ENCODE results near the gene CDKN2B. TPM values are rescaled to one million over a fixed set of nuclear protein-coding genes. Genes with fewer than 3 reads are reported as not detected.
A peak's percentile ranks its signal among the peaks of the same experiment; 100 is the strongest.
"Not testable (repeated sequence)": the region's sequence is repeated elsewhere in the genome, so short reads cannot be mapped to it uniquely, and the experiment has no call there.

The CDKN2B gene
- polyA plus RNA-seq (2013) = 0.01 TPM

DNA sequence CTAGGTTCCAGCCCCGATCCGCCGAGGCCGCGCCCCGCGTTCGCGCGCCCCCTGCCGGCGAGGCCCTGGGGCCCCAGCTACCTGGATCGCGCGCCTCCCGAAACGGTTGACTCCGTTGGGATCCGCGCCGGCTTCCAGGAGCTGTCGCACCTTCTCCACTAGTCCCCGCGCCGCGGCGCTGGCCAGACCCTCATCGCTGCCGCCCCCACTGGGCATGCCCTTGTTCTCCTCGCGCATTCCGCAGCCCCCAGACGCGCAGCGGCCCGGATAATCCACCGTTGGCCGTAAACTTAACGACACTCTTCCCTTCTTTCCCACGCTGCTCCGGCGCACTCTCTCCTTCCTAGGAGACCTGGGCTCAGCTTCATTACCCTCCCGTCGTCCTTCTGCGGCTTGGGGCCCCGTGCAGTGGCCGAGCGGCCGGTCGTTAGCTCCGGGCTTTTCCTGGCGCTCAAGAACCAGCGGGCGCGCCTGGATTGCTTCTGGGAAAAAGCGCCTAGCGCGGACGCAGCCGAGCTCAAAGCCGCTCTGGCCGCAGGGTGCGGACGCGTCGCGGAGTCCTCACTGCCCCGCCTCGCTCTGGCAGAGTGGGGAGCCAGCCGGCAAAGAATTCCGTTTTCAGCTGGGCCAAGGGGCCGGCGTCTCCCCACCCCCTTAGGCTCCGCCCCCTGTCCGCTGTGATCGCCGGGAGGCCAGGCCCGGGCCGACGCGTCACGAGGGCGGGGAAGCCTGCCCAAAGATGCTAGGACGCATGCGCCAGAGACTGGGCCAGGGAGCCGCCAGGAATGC is at the start of gene CDKN2B:
CDKN2B (minus strand) TSS at position 589 of the 789 bp plus-strand sequence; CDS start at position 237, 352 bp downstream.
- Histone ChIP-seq H3K27me3 (replicated peaks in 2 of 5; ENCODE audit: control insufficient read depth in 4 of 5, insufficient read depth in 5 of 5, low read length in 4 of 5) (peaks cover 28 to 95% (median 53%) of the 10 kb centered on the region in 5 experiments), H3K27ac (ENCODE audit: insufficient read depth in 1 of 2, low read depth in 1 of 2, low read length in 2 of 2, poor library complexity in 1 of 2, severe bottlenecking in 2 of 2) (no peak within 1 kb of the TSS), H3K4me3 (ENCODE audit: control insufficient read depth in 1 of 7, extremely low read depth in 1 of 7, insufficient read depth in 4 of 7, low read depth in 2 of 7, low read length in 6 of 7) (peak within 1 kb of the TSS in 6 of 7 experiments; percentile 19 to 68 (median 50)), H3K9me3 (ENCODE audit: control extremely low read depth in 1 of 5, control insufficient read depth in 4 of 5, insufficient read depth in 2 of 5, low read depth in 1 of 5, low read length in 4 of 5) (peaks cover 0 to 1% (median 0%) of the 10 kb centered on the region in 5 experiments), H3K4me1 (ENCODE audit: control extremely low read depth in 1 of 4, control insufficient read depth in 4 of 4, insufficient read depth in 4 of 4, low read length in 3 of 4) (peaks cover 0 to 21% (median 14%) of the 10 kb centered on the region in 4 experiments), H3K36me3 (ENCODE audit: control insufficient read depth in 4 of 4, insufficient read depth in 4 of 4, low read length in 3 of 4) (no peaks in the 10 kb centered on the region)
- ChIA-PET POLR2A (no interaction called here), CTCF (interaction anchor here (1.0 to 4.7 kb wide), 17 partner anchors 8 to 230 kb away, joined by 3 to 26 read pairs (median 5); no protein-coding TSS in a partner anchor)
- DNase-seq = no peak
- WGBS (ENCODE audit: insufficient coverage) = 2% methylated on average over 76 of the region's 86 CpGs

- 95% methylated on average over 4 of the region's 6 CpGs for WGBS (ENCODE audit: insufficient coverage)
- peaks cover 0 to 10% (median 5%) of the 10 kb centered on the region in 5 experiments for H3K9me3 ChIP-seq (ENCODE audit: control extremely low read depth in 1 of 5, control insufficient read depth in 4 of 5, insufficient read depth in 2 of 5, low read depth in 1 of 5, low read length in 4 of 5)
- CTCF ChIA-PET; DNase-seq; H3K4me1 ChIP-seq (ENCODE audit: control extremely low read depth in 1 of 4, control insufficient read depth in 4 of 4, insufficient read depth in 4 of 4, low read length in 3 of 4); H3K4me3 ChIP-seq (ENCODE audit: control insufficient read depth in 1 of 7, extremely low read depth in 1 of 7, insufficient read depth in 4 of 7, low read depth in 2 of 7, low read length in 6 of 7); H3K36me3 ChIP-seq (ENCODE audit: control insufficient read depth in 4 of 4, insufficient read depth in 4 of 4, low read length in 3 of 4); POLR2A ChIA-PET; H3K27ac ChIP-seq (ENCODE audit: insufficient read depth in 1 of 2, low read depth in 1 of 2, low read length in 2 of 2, poor library complexity in 1 of 2, severe bottlenecking in 2 of 2): not testable (repeated sequence)
- peaks cover 6 to 85% (median 48%) of the 10 kb centered on the region in 5 experiments for H3K27me3 ChIP-seq (replicated peaks in 2 of 5; ENCODE audit: control insufficient read depth in 4 of 5, insufficient read depth in 5 of 5, low read length in 4 of 5)
These were observed 48.9 kb upstream of the CDKN2B start for GRCh38 chr9:22057972-22058371.

DNA sequence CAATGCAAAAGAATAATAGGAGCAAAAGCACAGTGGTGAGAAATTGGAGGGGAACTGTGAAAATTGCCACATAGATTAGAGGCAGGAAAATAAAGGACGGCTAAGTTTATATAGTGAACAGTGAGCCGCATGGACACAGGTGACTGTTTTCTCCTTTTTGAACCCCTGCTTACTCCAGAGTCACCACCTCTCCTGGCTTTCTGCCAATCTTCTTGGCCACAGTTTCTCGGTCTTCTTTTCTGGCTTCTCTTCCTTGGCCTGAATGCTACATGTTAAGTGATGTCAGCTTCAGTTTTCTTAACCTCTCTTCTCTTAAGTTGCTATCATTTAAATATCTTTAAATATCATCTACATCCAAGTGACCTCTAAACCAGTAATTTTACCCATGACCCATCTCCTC is 47.3 kb upstream of the CDKN2B start:
- 42% methylated on average over 3 of the region's 3 CpGs for WGBS (ENCODE audit: insufficient coverage)
- Histone ChIP-seq H3K27me3 (replicated peaks in 2 of 5; ENCODE audit: control insufficient read depth in 4 of 5, insufficient read depth in 5 of 5, low read length in 4 of 5) (peaks cover 0 to 84% (median 52%) of the 10 kb centered on the region in 5 experiments), H3K9me3 (ENCODE audit: control extremely low read depth in 1 of 5, control insufficient read depth in 4 of 5, insufficient read depth in 2 of 5, low read depth in 1 of 5, low read length in 4 of 5) (peaks cover 0 to 10% (median 5%) of the 10 kb centered on the region in 5 experiments), H3K36me3 (ENCODE audit: control insufficient read depth in 4 of 4, insufficient read depth in 4 of 4, low read length in 3 of 4) (no peaks in the 10 kb centered on the region), H3K27ac (ENCODE audit: insufficient read depth in 1 of 2, low read depth in 1 of 2, low read length in 2 of 2, poor library complexity in 1 of 2, severe bottlenecking in 2 of 2) (no peak overlapping the region), H3K4me3 (ENCODE audit: control insufficient read depth in 1 of 7, extremely low read depth in 1 of 7, insufficient read depth in 4 of 7, low read depth in 2 of 7, low read length in 6 of 7) (no peak overlapping the region), H3K4me1 (ENCODE audit: control extremely low read depth in 1 of 4, control insufficient read depth in 4 of 4, insufficient read depth in 4 of 4, low read length in 3 of 4) (peaks cover 0 to 7% (median under 1%) of the 10 kb centered on the region in 4 experiments)
- no peak for DNase-seq
- ChIA-PET POLR2A (no interaction called here), CTCF (no interaction called here)

DNA sequence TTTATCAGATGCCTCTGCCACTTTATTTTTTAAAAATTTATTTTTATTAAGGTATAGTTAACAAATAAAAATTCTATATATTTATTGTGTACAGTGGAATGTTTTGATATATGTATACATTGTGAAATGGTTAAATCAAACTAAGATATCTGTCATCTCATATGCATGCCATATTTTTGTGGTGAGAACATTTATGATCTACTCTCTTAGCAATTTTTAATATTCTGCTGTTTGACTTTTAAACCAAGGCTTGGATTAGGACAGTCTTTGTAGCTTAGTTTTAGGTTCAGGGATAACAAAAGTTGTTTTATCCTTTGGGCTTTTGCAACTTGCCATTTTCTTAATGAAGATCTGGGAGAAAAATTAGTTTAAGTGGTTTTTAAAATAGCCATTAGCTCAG is 46.0 kb upstream of the CDKN2B start:
- POLR2A ChIA-PET = no interaction called here
- peaks cover 0 to 10% (median 5%) of the 10 kb centered on the region in 5 experiments for H3K9me3 ChIP-seq (ENCODE audit: control extremely low read depth in 1 of 5, control insufficient read depth in 4 of 5, insufficient read depth in 2 of 5, low read depth in 1 of 5, low read length in 4 of 5)
- H3K36me3 ChIP-seq (ENCODE audit: control insufficient read depth in 4 of 4, insufficient read depth in 4 of 4, low read length in 3 of 4) = no peaks in the 10 kb centered on the region
- peaks cover 7 to 20% (median 12%) of the 10 kb centered on the region in 4 experiments for H3K4me1 ChIP-seq (ENCODE audit: control extremely low read depth in 1 of 4, control insufficient read depth in 4 of 4, insufficient read depth in 4 of 4, low read length in 3 of 4)
- no peak overlapping the region for H3K27ac ChIP-seq (ENCODE audit: insufficient read depth in 1 of 2, low read depth in 1 of 2, low read length in 2 of 2, poor library complexity in 1 of 2, severe bottlenecking in 2 of 2)
- H3K27me3 ChIP-seq (replicated peaks in 2 of 5; ENCODE audit: control insufficient read depth in 4 of 5, insufficient read depth in 5 of 5, low read length in 4 of 5) = peaks cover 0 to 75% (median 51%) of the 10 kb centered on the region in 5 experiments
- DNase-seq = no peak
- CTCF ChIA-PET = no interaction called here
- no peak overlapping the region for H3K4me3 ChIP-seq (ENCODE audit: control insufficient read depth in 1 of 7, extremely low read depth in 1 of 7, insufficient read depth in 4 of 7, low read depth in 2 of 7, low read length in 6 of 7)

GRCh38 chr9:22054529-22054928 is 45.4 kb upstream of the CDKN2B start:
- ChIA-PET CTCF (interaction anchor here (1.0 kb wide), 1 partner anchor 16 kb away, joined by 4 read pairs; no protein-coding TSS in a partner anchor), POLR2A (no interaction called here)
- no peak overlapping the region for H3K27ac ChIP-seq (ENCODE audit: insufficient read depth in 1 of 2, low read depth in 1 of 2, low read length in 2 of 2, poor library complexity in 1 of 2, severe bottlenecking in 2 of 2)
- peaks cover 0 to 10% (median 5%) of the 10 kb centered on the region in 5 experiments for H3K9me3 ChIP-seq (ENCODE audit: control extremely low read depth in 1 of 5, control insufficient read depth in 4 of 5, insufficient read depth in 2 of 5, low read depth in 1 of 5, low read length in 4 of 5)
- no CpG with 5 or more reads among the region's 2 CpGs for WGBS (ENCODE audit: insufficient coverage)
- H3K4me3 ChIP-seq (ENCODE audit: control insufficient read depth in 1 of 7, extremely low read depth in 1 of 7, insufficient read depth in 4 of 7, low read depth in 2 of 7, low read length in 6 of 7) = no peak overlapping the region
- no peaks in the 10 kb centered on the region for H3K36me3 ChIP-seq (ENCODE audit: control insufficient read depth in 4 of 4, insufficient read depth in 4 of 4, low read length in 3 of 4)
- peaks cover 7 to 21% (median 14%) of the 10 kb centered on the region in 4 experiments for H3K4me1 ChIP-seq (ENCODE audit: control extremely low read depth in 1 of 4, control insufficient read depth in 4 of 4, insufficient read depth in 4 of 4, low read length in 3 of 4)
- H3K27me3 ChIP-seq (replicated peaks in 2 of 5; ENCODE audit: control insufficient read depth in 4 of 5, insufficient read depth in 5 of 5, low read length in 4 of 5) = peaks cover 0 to 73% (median 51%) of the 10 kb centered on the region in 5 experiments
- no peak for DNase-seq

GRCh38 chr9:22054076-22054475 is 45.0 kb upstream of the CDKN2B start:
- no peak overlapping the region for H3K4me3 ChIP-seq (ENCODE audit: control insufficient read depth in 1 of 7, extremely low read depth in 1 of 7, insufficient read depth in 4 of 7, low read depth in 2 of 7, low read length in 6 of 7)
- no CpG with 5 or more reads among the region's 3 CpGs for WGBS (ENCODE audit: insufficient coverage)
- POLR2A ChIA-PET = no interaction called here

DNA sequence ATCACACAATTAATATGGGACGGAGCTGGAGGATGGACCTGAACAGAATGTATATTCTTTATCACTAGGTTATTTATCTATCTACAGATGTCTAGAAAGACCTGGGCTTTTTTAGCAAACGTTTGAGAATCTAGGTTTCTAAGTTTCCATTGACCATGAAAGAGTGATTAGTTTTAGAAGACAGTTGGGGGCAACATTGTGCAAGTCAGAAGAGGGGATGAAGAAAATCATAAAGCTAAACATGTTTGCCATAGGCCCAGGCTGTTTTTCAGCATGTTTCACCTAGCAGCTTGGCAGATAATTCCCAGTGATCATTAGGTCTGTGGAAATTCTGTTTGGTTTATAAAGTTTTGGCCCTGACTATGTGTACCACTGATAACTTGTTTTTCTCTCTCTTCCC is 44.1 kb upstream of the CDKN2B start:
- ChIA-PET CTCF (interaction anchor here (0.8 to 1.0 kb wide), 3 partner anchors 11 to 15 kb away, joined by 3 to 4 read pairs (median 3); no protein-coding TSS in a partner anchor), POLR2A (no interaction called here)
- Histone ChIP-seq H3K4me1 (ENCODE audit: control extremely low read depth in 1 of 4, control insufficient read depth in 4 of 4, insufficient read depth in 4 of 4, low read length in 3 of 4) (peaks cover 7 to 21% (median 14%) of the 10 kb centered on the region in 4 experiments), H3K27ac (ENCODE audit: insufficient read depth in 1 of 2, low read depth in 1 of 2, low read length in 2 of 2, poor library complexity in 1 of 2, severe bottlenecking in 2 of 2) (no peak overlapping the region), H3K4me3 (ENCODE audit: control insufficient read depth in 1 of 7, extremely low read depth in 1 of 7, insufficient read depth in 4 of 7, low read depth in 2 of 7, low read length in 6 of 7) (no peak overlapping the region), H3K36me3 (ENCODE audit: control insufficient read depth in 4 of 4, insufficient read depth in 4 of 4, low read length in 3 of 4) (no peaks in the 10 kb centered on the region), H3K9me3 (ENCODE audit: control extremely low read depth in 1 of 5, control insufficient read depth in 4 of 5, insufficient read depth in 2 of 5, low read depth in 1 of 5, low read length in 4 of 5) (peaks cover 0 to 2% (median 0%) of the 10 kb centered on the region in 5 experiments), H3K27me3 (replicated peaks in 2 of 5; ENCODE audit: control insufficient read depth in 4 of 5, insufficient read depth in 5 of 5, low read length in 4 of 5) (peaks cover 7 to 72% (median 51%) of the 10 kb centered on the region in 5 experiments)
- no peak for DNase-seq
- 33% methylated on average over 1 of the region's 2 CpGs for WGBS (ENCODE audit: insufficient coverage)

More at GRCh38 chr9:22054076-22054475, 45.0 kb upstream of the CDKN2B start:
- Histone ChIP-seq H3K36me3 (ENCODE audit: control insufficient read depth in 4 of 4, insufficient read depth in 4 of 4, low read length in 3 of 4) (no peaks in the 10 kb centered on the region), H3K9me3 (ENCODE audit: control extremely low read depth in 1 of 5, control insufficient read depth in 4 of 5, insufficient read depth in 2 of 5, low read depth in 1 of 5, low read length in 4 of 5) (peaks cover 0 to 6% (median 5%) of the 10 kb centered on the region in 5 experiments), H3K27ac (ENCODE audit: insufficient read depth in 1 of 2, low read depth in 1 of 2, low read length in 2 of 2, poor library complexity in 1 of 2, severe bottlenecking in 2 of 2) (no peak overlapping the region), H3K4me1 (ENCODE audit: control extremely low read depth in 1 of 4, control insufficient read depth in 4 of 4, insufficient read depth in 4 of 4, low read length in 3 of 4) (peaks cover 7 to 21% (median 14%) of the 10 kb centered on the region in 4 experiments), H3K27me3 (replicated peaks in 2 of 5; ENCODE audit: control insufficient read depth in 4 of 5, insufficient read depth in 5 of 5, low read length in 4 of 5) (peaks cover 2 to 73% (median 52%) of the 10 kb centered on the region in 5 experiments)
- CTCF ChIA-PET = interaction anchor here (1.0 kb wide), 1 partner anchor 16 kb away, joined by 4 read pairs; no protein-coding TSS in a partner anchor
- DNase-seq = no peak
